AG08395 (cell line): ENCODE results near the gene EVI5.

Experiments used
- DNase-seq: peaks from one replicate; pipeline ENCODE4 v3.0.0; 2012; ENCODE audit warnings: mixed read lengths, low spot score

Gene EVI5

GRCh38 chr1:92784639-92785500 is at the start of gene EVI5:
Gene EVI5, minus strand, starts transcription at chr1:92785108. Its CDS starts 48,562 bp downstream, at chr1:92736546.
- peak; percentile 94 for DNase-seq

GRCh38 chr1:92834617-92835016 is 49.7 kb upstream of the EVI5 start:
- DNase-seq, result no peak

- DNase-seq, result no peak
Measured at GRCh38 chr1:92833840-92834239, 48.9 kb upstream of the EVI5 start.

DNA sequence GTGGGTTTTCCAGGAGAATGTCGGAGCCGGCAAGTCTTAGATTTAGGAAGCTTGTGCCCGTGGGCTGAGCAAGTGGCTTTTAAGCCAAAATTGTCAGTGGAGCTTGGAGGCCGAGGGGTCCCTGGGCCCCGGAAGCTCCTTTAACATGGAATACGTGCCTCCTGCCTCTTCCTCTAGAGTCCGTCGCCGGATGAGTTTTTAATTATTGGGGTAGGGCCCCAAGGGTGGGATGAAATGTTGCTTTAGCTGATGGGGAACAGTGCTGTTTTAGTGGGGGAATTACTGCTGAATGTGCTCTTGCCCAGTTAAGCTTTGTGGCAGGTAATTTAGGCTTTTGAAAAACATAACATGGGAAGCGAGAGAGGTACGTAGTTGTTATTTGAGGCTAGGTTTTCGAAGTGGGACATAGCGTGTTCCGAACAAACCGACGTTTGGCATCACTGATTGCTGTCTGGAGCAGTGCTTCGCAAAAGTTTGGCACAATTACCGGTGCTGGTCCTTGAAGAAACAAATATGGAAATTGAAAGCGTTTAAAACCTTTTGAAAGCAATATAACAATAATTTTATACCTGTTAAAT is 47.7 kb upstream of the EVI5 start:
- DNase-seq, result peak; percentile 28

DNA sequence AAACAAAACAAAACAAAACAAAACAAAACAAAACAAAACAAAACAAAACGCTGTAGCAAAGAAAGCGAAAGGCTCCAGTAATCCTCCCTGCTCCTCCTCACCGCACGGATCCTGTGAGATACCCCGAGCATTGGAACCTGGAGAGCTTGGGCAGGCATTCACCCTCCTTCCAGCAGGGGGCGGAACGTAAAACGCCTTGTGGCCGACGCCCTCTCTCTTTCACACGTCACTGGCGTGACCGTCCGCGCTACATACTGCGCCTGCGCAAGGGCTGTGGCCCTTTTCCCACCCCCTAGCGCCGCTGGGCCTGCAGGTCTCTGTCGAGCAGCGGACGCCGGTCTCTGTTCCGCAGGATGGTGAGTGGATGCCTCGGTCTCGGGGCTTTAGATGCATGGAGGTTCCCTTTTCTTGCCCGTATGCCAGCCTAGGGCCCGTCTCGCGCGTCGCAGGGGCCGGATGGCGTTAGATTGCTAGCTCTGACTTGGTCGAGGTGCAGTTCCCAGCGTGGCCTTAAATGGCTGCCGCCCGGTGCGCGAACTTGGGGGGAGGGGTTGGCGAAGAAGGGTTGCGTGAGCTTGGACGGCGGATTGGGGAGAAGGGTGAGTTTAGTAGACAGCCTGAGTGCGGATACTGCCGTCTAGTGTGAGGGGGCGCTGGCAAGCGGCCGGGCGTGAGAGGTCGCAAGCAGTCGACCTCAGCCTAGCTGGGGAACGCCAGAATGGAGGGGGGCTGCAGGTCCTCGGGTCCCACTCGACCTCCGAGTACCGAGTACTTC is 47.0 kb upstream of the EVI5 start, which contains the start of gene RPL5:
Gene RPL5, plus strand, starts transcription at position 279 of the 775 bp plus-strand sequence. Its CDS starts 75 bp downstream, at position 354.
- peak; percentile 99 for DNase-seq

- no peak for DNase-seq
Measured at GRCh38 chr1:92831368-92831761, 46.5 kb upstream of the EVI5 start.

DNA sequence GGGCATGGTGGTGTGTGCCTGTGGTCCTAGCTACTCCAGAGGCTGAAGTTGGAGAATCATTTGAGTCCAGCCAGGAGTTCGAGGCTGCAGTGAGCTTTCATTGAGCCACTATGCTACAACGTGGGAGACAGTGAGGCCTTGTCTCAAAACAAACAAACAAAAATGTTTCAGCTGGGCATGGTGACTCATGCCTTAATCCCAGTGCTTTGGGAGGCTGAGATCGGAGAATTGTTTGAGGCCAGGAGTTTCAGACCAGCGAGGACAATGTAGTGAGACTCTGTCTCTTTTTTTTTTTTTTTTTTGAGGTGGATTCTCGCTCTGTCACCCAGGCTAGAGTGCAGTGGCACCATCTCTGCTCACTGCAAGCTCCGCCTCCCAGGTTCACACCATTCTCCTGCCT is 41.9 kb upstream of the EVI5 start:
- DNase-seq, result no peak

DNA sequence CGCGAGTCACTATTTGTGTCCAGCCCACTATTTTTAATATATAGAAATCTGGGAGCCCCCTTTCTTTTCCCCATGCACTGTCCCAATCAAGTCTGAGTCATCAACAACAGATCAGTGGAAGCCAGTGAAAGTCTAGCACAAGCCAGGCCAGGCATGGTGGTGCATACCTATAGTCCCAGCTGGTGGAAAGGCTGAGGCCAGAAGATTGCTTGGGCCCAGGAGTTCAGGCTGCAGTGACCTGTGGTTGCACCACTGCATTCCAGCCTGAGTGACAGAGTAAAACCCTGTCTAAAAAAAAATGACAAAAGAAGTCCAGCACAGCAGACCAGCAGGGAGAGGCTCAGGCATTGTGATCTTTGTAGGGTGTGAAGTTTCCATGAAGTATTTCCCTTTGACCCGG is 38.0 kb upstream of the EVI5 start:
- no peak for DNase-seq

- no peak for DNase-seq
Measured at GRCh38 chr1:92820551-92820950, 35.6 kb upstream of the EVI5 start.

DNA sequence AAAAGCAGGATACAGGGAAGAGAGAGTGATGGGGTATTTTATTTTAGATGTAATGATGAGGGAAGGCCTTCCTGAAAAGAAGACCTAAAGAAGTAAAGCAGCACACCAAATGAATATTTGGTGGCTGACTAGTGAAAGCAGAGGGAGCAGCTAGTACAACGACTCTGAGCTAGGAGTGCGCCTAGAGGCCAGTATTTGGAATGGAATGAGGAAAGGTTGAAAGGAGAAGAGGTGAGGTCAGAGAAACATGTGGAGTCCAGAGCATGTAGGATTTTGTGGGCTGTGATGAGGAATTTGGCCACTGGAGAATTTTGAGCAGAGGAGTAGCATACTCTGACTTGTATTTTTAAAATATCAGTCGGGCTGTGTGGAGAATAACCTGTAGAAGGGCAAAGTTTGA is 35.1 kb upstream of the EVI5 start:
- peak; percentile 52 for DNase-seq

DNA sequence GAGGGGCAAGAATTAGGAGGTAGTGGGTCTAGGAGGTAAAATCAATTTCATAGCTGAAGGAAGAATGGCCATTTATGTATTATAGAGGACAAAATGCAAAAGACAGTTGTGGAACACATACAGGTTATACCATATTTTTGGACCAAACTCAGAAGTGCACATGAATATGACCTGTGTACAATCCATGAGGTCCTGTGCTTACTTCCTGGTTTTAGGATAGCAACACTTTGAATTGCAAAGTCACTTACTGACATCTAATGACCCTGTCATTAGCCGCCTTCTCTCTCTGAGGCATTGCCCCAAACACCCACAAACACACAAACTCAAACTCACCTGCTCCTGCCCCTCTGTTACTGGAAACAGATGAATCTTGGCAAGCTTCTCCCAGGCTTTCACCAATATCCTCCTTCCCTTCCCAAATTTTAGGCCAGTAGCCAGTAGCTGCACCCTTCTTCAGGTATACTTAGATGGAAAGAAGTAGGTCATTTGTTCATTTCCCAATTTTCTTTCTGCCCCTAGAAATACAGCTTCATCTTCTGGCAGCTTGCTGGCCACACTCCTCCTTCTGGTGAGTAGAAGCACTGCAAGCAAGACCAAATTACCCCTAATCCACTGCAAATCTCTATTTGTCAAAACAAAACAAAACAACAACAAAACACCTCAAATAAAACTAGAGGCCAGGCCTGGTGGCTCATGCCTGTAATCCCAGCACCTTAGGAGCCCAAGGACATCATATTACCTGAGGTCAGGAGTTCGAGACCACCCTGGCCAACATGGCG is 33.3 kb upstream of the EVI5 start:
- peak; percentile 60 for DNase-seq

DNA sequence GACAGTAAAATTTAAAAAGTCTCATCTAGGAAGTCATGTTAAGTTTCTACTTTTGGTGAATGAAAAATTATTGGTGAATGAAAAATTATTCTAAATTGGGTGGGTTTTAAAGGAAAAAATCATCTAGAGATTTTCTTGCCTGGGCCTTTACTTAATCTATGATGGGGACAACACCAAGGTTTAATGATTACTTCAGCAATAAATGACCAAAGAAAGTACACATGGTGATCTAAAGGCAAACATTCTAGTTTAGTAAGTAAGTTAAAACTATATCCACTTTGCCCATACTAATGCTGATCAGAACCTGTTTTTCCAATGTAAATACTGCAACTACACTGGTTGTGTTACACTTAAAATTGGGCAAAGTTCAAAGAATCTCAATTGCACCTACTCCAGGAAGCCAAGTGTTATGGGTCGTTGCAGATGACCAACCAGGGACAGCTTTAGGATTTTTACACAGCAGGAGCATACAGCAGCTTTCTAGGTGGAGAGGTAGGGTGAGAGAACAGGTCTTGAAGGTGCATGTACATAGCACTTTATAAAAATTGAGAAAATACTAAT is 32.3 kb upstream of the EVI5 start:
- DNase-seq, result no peak

GRCh38 chr1:92816732-92817131 is 31.8 kb upstream of the EVI5 start:
- DNase-seq, result no peak

DNA sequence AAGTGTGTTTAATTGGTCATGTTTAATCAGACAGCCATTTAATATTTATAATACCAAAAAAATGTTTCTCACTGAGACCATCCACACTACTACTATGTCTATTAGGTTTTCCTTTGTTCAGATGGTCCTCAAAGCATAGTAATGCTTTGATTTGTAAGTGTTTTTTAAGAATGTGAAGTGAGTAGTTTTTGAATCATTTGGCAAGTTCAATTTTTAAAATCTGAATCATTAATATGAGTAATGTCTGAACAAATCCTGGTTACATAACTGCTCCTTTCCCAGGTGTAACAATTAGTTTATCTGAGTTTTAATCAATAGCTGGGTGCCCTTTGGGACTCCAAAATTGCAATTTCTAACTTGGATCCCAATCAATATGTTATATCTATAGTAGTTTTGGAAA is 23.5 kb upstream of the EVI5 start:
- no peak for DNase-seq

DNA sequence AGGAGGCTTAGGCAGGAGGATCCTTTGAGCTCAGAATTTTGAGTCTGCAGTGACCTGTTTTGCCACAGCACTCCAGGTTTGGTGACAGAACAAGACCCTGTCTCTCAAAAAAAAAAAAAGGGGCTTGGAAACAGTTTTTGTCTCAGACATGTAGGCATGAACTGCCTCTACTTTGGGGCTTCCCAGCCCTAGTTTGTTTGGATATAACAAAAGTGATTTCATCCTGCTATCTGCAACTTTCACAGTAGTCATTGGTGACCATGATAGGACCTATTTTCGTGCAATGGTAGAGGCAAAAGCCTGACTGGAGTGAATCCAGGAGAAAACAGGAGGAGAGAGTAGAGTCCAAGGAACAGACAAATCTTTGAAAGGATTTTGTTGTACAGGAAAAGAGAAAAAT is 20.3 kb upstream of the EVI5 start:
- no peak for DNase-seq

DNA sequence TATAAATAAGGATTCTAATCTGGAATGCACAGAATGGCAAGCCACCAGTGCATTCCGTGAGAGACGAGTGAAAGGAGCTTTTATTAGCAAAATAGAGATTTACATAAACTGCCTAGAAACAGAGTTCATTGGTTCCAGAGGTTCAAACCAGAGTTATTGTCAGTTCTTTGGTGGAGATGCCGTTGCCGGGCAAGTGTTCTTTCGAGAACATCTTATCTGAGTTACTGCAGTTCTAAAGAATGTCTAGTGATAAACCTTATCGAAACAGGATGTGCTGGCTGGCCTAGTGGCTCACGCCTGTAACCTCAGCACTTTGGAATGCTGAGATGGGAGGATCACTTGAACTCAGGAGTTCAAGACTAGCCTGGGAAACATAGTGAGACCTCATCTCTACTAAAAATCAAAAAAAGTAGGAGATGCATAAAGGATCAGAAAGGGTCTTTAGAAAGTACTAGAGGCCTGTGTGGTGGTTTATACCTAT is 19.9 kb upstream of the EVI5 start:
- DNase-seq, result peak; percentile 77

- DNase-seq, result no peak
Measured at GRCh38 chr1:92803140-92803887, 18.4 kb upstream of the EVI5 start.

- DNase-seq, result no peak
Measured at GRCh38 chr1:92797961-92798360, 13.1 kb upstream of the EVI5 start.

GRCh38 chr1:92797297-92797696 is 12.4 kb upstream of the EVI5 start:
- no peak for DNase-seq

DNA sequence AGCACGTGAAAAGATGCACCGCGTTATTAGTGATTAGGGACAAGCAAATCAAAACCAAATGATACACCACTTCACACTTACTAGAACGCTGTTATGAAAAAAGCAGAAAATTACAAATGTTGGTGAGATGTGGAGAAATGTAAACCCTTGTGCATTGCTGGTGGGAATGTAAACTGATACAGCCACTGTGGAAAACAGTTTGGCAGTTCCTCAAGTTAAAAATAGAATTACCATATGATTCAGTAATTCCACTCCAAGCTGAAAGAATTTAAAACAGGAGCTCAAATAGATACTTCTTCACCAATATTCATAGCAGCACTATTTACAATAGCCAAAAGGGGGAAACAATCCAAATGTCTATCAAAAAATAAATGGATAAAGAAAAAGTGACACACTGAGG is 10.3 kb upstream of the EVI5 start:
- no peak for DNase-seq

DNA sequence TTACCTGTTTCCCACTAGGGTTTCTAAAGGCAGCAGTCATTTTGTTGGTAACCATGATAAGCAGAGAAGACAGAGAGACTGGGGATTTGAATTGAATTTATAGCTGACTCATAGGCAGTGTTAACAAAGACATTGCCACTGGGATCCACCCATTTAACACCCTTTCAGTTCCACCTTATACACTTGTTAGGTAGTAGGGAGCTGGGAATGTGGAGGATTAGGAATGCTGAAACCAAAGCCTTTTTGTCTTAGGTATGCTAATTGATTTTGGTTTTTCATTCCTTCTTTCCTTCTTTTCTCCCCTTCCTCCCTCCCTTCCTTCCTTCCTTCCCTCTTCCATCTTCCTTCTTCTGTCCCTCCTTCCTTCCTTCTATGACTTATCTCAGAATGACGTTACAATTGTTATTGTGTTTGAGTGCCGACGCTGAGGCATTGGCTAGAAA is 7.5 kb upstream of the EVI5 start:
- no peak for DNase-seq
